Measurements from ENCODE around the gene IMMP2L. TPM values are rescaled to one million over a fixed set of nuclear protein-coding genes. Genes with fewer than 3 reads are reported as not detected.
"Not testable (repeated sequence)": the region's sequence is repeated elsewhere in the genome, so short reads cannot be mapped to it uniquely, and the experiment has no call there.

IMMP2L gene
- total RNA-seq, 1 donor from 2014 or later = 29.7 TPM

DNA sequence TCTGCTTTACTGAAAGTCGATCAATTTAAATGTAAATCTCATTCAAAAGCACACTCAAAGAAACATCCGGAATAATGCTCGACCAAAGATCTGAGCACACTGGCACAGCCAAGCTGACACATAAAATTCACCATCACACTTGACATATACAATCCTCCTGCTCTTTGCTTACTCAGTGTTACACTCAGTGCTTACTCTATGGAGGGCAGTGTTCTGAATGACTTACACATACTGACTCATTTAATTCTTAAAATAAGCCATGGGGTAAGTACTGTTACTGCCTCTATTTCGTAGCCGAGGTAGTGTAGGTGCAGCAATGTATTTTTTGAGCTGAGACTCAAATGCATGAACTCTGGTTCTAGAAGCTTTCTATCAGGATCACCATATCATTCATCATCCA, 892.9 kb downstream of the IMMP2L start:
- no peak overlapping the region for H3K4me3 Mint-ChIP-seq (ENCODE audit: low read depth)
- peaks cover 26% of the 10 kb centered on the region for H3K9me3 Mint-ChIP-seq (ENCODE audit: low read depth)
- no peak overlapping the region for H3K27ac Mint-ChIP-seq
- no peak for DNase-seq (ENCODE audit: low spot score, unreplicated experiment)
- no peaks in the 10 kb centered on the region for H3K27me3 Mint-ChIP-seq
- TF ChIP-seq, protein P1, sequence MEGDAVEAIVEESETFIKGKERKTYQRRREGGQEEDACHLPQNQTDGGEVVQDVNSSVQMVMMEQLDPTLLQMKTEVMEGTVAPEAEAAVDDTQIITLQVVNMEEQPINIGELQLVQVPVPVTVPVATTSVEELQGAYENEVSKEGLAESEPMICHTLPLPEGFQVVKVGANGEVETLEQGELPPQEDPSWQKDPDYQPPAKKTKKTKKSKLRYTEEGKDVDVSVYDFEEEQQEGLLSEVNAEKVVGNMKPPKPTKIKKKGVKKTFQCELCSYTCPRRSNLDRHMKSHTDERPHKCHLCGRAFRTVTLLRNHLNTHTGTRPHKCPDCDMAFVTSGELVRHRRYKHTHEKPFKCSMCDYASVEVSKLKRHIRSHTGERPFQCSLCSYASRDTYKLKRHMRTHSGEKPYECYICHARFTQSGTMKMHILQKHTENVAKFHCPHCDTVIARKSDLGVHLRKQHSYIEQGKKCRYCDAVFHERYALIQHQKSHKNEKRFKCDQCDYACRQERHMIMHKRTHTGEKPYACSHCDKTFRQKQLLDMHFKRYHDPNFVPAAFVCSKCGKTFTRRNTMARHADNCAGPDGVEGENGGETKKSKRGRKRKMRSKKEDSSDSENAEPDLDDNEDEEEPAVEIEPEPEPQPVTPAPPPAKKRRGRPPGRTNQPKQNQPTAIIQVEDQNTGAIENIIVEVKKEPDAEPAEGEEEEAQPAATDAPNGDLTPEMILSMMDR (IDR thresholded peaks at IDR 0.05; ENCODE audit: unreplicated experiment) = no peak
- no peaks in the 10 kb centered on the region for H3K4me1 Mint-ChIP-seq (ENCODE audit: low read depth)
- peaks cover 26% of the 10 kb centered on the region for H3K36me3 Mint-ChIP-seq (ENCODE audit: insufficient read depth)

DNA sequence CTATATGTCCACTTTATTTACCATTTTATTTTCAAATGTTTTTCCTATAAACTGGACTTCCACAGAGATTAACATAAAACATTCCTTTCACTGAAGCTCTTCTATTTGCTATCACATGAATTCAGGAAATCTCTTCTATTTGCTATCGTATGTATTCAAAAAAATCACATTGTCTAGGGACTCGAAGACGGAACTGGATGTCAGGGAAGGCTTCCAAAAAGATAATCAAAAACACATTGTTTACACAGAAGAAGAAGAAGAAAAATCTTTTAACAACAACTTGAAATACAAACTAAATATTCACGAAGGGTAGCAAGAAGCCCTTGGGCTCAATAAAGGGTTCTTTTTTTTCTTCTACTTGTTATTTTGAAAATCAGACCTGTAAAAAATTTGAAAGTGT, 897.5 kb downstream of the IMMP2L start:
- TF ChIP-seq, protein P1 (IDR thresholded peaks at IDR 0.05; ENCODE audit: unreplicated experiment) = no peak
- Mint-ChIP-seq H3K36me3 (ENCODE audit: insufficient read depth) (peaks cover 14% of the 10 kb centered on the region), H3K4me1 (ENCODE audit: low read depth) (no peaks in the 10 kb centered on the region), H3K27me3 (no peaks in the 10 kb centered on the region), H3K9me3 (ENCODE audit: low read depth) (peaks cover 21% of the 10 kb centered on the region), H3K4me3 (ENCODE audit: low read depth) (no peak overlapping the region), H3K27ac (no peak overlapping the region)
- DNase-seq (ENCODE audit: low spot score, unreplicated experiment) = no peak

DNA sequence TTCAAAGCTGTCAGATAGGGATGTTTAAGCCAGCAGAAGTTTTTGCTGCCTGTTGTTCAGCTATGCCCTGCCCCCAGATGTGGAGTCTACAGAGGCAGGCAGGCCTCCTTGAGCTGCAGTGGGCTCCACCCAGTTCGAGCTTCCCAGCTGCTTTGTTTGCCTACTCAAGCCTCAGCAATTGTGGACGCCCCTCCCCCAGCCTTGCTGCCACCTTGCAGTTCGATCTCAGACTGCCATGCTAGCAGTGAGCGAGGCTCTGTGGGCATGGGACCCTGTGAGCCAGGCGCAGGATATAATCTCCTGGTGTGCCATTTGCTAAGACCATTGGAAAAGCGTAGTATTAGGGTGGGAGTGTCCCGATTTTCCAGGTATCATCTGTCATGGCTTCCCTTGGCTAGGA, 901.7 kb downstream of the IMMP2L start:
- not testable (repeated sequence) for H3K27ac Mint-ChIP-seq; H3K4me3 Mint-ChIP-seq (ENCODE audit: low read depth); DNase-seq (ENCODE audit: low spot score, unreplicated experiment); H3K27me3 Mint-ChIP-seq; H3K4me1 Mint-ChIP-seq (ENCODE audit: low read depth)
- Mint-ChIP-seq H3K36me3 (ENCODE audit: insufficient read depth) (peaks cover 22% of the 10 kb centered on the region), H3K9me3 (ENCODE audit: low read depth) (peaks cover 41% of the 10 kb centered on the region)

DNA sequence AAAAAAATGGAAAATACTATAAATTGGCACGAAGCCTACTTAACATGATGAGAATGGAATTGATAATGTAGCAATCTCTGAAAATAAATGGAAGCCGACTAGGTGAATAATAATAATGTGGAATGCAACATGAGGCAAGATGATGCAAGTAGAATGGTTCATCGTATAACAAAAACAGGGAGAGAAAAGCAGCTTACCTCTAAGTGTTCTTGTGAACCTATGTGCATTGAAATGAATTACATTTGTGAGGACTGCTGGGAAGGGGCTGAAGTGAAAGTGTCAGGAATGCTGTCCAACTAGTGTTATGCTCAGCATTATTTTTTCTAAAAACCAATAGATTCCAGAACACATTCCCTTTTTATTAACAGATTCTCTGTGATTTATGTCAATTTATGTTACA, 912.0 kb downstream of the IMMP2L start:
- TF ChIP-seq, protein P1 (IDR thresholded peaks at IDR 0.05; ENCODE audit: unreplicated experiment) = no peak
- H3K4me3 Mint-ChIP-seq (ENCODE audit: low read depth) = no peak overlapping the region
- peaks cover 4% of the 10 kb centered on the region for H3K9me3 Mint-ChIP-seq (ENCODE audit: low read depth)
- H3K4me1 Mint-ChIP-seq (ENCODE audit: low read depth) = no peaks in the 10 kb centered on the region
- no peaks in the 10 kb centered on the region for H3K36me3 Mint-ChIP-seq (ENCODE audit: insufficient read depth)
- no peak for DNase-seq (ENCODE audit: low spot score, unreplicated experiment)
- no peak overlapping the region for H3K27ac Mint-ChIP-seq
- H3K27me3 Mint-ChIP-seq = no peaks in the 10 kb centered on the region

DNA sequence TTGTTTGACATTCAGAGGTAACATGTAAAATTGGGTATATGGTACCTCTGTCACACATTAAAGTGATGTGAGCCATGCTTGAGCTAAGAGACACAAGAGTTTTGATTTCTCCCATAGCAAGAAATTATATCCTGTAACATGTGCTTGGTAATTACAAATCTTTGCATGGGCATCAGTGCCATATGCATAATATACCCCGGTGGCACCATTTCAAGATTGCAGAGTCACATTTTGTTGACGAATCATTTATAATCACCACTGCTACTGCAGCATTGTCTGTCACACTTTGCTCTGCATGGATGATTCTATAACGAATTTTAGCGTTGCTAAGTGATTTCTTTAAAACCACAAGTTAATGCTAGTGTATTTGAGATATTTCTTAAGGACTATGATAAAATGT, 915.0 kb downstream of the IMMP2L start:
- no peaks in the 10 kb centered on the region for H3K27me3 Mint-ChIP-seq
- peaks cover 3% of the 10 kb centered on the region for H3K4me1 Mint-ChIP-seq (ENCODE audit: low read depth)
- TF ChIP-seq, protein P1 (IDR thresholded peaks at IDR 0.05; ENCODE audit: unreplicated experiment) = no peak
- no peak for DNase-seq (ENCODE audit: low spot score, unreplicated experiment)
- H3K4me3 Mint-ChIP-seq (ENCODE audit: low read depth) = no peak overlapping the region
- H3K36me3 Mint-ChIP-seq (ENCODE audit: insufficient read depth) = no peaks in the 10 kb centered on the region
- no peaks in the 10 kb centered on the region for H3K9me3 Mint-ChIP-seq (ENCODE audit: low read depth)
- H3K27ac Mint-ChIP-seq = no peak overlapping the region

DNA sequence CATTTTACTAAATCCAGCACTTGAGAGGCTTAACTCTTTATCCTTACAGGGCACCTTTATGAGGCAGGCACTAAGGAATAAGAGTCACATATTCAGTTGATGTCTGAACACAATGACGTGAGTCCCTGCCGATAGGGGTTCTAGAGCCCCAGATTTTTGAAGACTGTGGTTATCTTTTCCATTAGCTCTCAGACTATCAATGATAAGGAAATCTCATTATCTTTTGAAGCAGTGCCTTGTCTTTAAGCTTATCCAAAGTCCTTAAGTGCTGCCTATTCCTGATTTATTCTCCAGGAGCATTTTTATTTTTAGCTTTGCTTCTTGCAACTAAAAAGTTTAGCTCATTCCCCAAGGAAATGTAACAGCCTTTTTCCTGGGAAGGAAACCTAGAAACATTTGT, 915.5 kb downstream of the IMMP2L start:
- Mint-ChIP-seq H3K4me1 (ENCODE audit: low read depth) (peaks cover 3% of the 10 kb centered on the region), H3K27me3 (no peaks in the 10 kb centered on the region), H3K36me3 (ENCODE audit: insufficient read depth) (no peaks in the 10 kb centered on the region), H3K4me3 (ENCODE audit: low read depth) (no peak overlapping the region), H3K27ac (no peak overlapping the region), H3K9me3 (ENCODE audit: low read depth) (no peaks in the 10 kb centered on the region)
- DNase-seq (ENCODE audit: low spot score, unreplicated experiment) = no peak
- TF ChIP-seq, protein P1 (IDR thresholded peaks at IDR 0.05; ENCODE audit: unreplicated experiment) = no peak

Measured in progenitor cell of endocrine pancreas (in vitro differentiated cells).